HepG2 (cell line): ENCODE measurements around the gene PCYT2. TPM values are rescaled to one million over a fixed set of nuclear protein-coding genes. Genes with fewer than 3 reads are reported as not detected.

Experiments used
- FOXK1 ChIP-seq: sonication (generic); formaldehyde crosslinking; IDR thresholded peaks from 2 replicates; pipeline ENCODE4 v1.4.0; 2020; ENCODE audit warnings: low read depth, missing genetic modification reagents, borderline replicate concordance
- FOXO4 ChIP-seq: sonication (generic); formaldehyde crosslinking; conservative IDR thresholded peaks from 2 replicates; pipeline ENCODE4 v1.8.1; 2023; ENCODE audit warnings: missing genetic modification reagents
- GMEB1 ChIP-seq: sonication (generic); formaldehyde crosslinking; IDR thresholded peaks from 2 replicates; pipeline ENCODE4 v1.5.1; 2020; ENCODE audit warnings: missing genetic modification reagents, mild to moderate bottlenecking, borderline replicate concordance
- HIC2 ChIP-seq: sonication (generic); formaldehyde crosslinking; IDR thresholded peaks from 2 replicates; pipeline ENCODE4 v1.9.0; 2022; ENCODE audit warnings: low read depth, missing genetic modification reagents
- HOXA7 ChIP-seq: sonication (generic); formaldehyde crosslinking; IDR thresholded peaks from 2 replicates; pipeline ENCODE4 v1.8.1; 2022; ENCODE audit warnings: mild to moderate bottlenecking, missing genetic modification reagents, moderate library complexity
- MAF1 ChIP-seq: sonication (generic); formaldehyde crosslinking; IDR thresholded peaks from 2 replicates; pipeline ENCODE4 v1.5.0; 2020; ENCODE audit warnings: missing genetic modification reagents, borderline replicate concordance
- NBN ChIP-seq: fragments of 450-650 bp; conservative IDR thresholded peaks from 2 replicates; pipeline ENCODE4 v1.6.1; 2017
- ONECUT2 ChIP-seq: sonication (generic); formaldehyde crosslinking; IDR thresholded peaks from 2 replicates; pipeline ENCODE4 v1.4.0; 2020; ENCODE audit warnings: missing genetic modification reagents
- PHF8 ChIP-seq: sonication (generic); formaldehyde crosslinking; IDR thresholded peaks from 2 replicates; pipeline ENCODE4 v1.5.0; 2020; ENCODE audit warnings: missing genetic modification reagents
- POLR2A ChIP-seq, 2 experiments: IDR thresholded peaks; 2 replicates each; pipeline ENCODE4 v1.6.1; 2011; ENCODE audit warnings: low read depth in 2 of 2, low read length in 2 of 2, mild to moderate bottlenecking in 1 of 2, moderate library complexity in 1 of 2; ENCODE audit not compliant: insufficient read depth in 1 of 2
- TFDP1 ChIP-seq: IDR thresholded peaks from 2 replicates; pipeline ENCODE4 v1.6.1; 2016; ENCODE audit warnings: missing compliant biosample characterization, missing genetic modification reagents, borderline replicate concordance
- TIGD3 ChIP-seq: sonication (generic); formaldehyde crosslinking; IDR thresholded peaks from 2 replicates; pipeline ENCODE4 v1.5.1; 2020; ENCODE audit warnings: mild to moderate bottlenecking, missing genetic modification reagents, borderline replicate concordance
- ZMAT5 ChIP-seq: sonication (generic); formaldehyde crosslinking; IDR thresholded peaks from 2 replicates; pipeline ENCODE4 v1.5.0; 2020; ENCODE audit warnings: mild to moderate bottlenecking, low read depth, missing genetic modification reagents, borderline replicate concordance
- ZNF136 ChIP-seq: sonication (generic); formaldehyde crosslinking; IDR thresholded peaks from 2 replicates; pipeline ENCODE4 v1.8.1; 2022; ENCODE audit warnings: low read depth, mild to moderate bottlenecking, moderate library complexity, missing genetic modification reagents
- ZNF598 ChIP-seq: sonication (generic); formaldehyde crosslinking; IDR thresholded peaks from 2 replicates; pipeline ENCODE4 v1.5.1; 2020; ENCODE audit warnings: mild to moderate bottlenecking, missing genetic modification reagents, borderline replicate concordance
- ZNF678 ChIP-seq: sonication (generic); formaldehyde crosslinking; IDR thresholded peaks from 2 replicates; pipeline ENCODE4 v1.4.0; 2020; ENCODE audit warnings: mild to moderate bottlenecking, missing genetic modification reagents
- ZNF713 ChIP-seq: sonication (generic); formaldehyde crosslinking; IDR thresholded peaks from 2 replicates; pipeline ENCODE4 v1.4.0; 2020; ENCODE audit warnings: mild to moderate bottlenecking, missing genetic modification reagents
- ZNF749 ChIP-seq: sonication (generic); formaldehyde crosslinking; IDR thresholded peaks from 2 replicates; pipeline ENCODE4 v1.8.0; 2022; ENCODE audit warnings: mild to moderate bottlenecking, missing genetic modification reagents, moderate library complexity, borderline replicate concordance
- ZNF766 ChIP-seq: sonication (generic); formaldehyde crosslinking; IDR thresholded peaks from 2 replicates; pipeline ENCODE4 v1.5.0; 2020; ENCODE audit warnings: missing genetic modification reagents, borderline replicate concordance
- polyA plus RNA-seq, 8 experiments: library from polyadenylated mRNA; depleted of rRNA in 3 of 8; stranded (reverse) in 7 of 8; unstranded in 1 of 8; fragments of >200 nt; fragmentation: Illumina TruSeq in 4 of 8; extraction: Trizol in 4 of 8; gene quantifications; 2 replicates each; pipeline versions ENCODE4 v1.2.1 to v1.2.3, GENCODE V29; 2011 to 2016; ENCODE audit warnings: low read depth in 4 of 8, missing spikeins in 1 of 8, mixed read lengths in 1 of 8; ENCODE audit not compliant: insufficient read depth in 1 of 8
- total RNA-seq, 5 experiments: library from RNA; depleted of rRNA; stranded (reverse); fragments of >200 nt; fragmentation: Illumina TruSeq; extraction: Trizol; gene quantifications; 2 replicates each; pipeline ENCODE4 v1.2.3, GENCODE V29; 2016; ENCODE audit warnings: low read depth in 1 of 5

PCYT2 gene
- total and polyA plus RNA-seq, 2 of the 13 experiments (the other 11 are each of a cell fraction or from before 2014, with no cell fraction given) = 147 to 297 TPM

GRCh38 chr17:81909966-81910839 is 996 bp downstream of the PCYT2 start (continued):
- TF ChIP-seq FOXK1 (peak; percentile 86; the same call in 1 of the 2 replicates), HIC2 (CRISPR knock-in tag) (peak; percentile 94), GMEB1 (CRISPR knock-in tag) (peak; percentile 72; the same call in 1 of the 2 replicates), HOXA7 (CRISPR knock-in tag) (no peak), ZNF713 (0 out of 2 replicates have a peak, but pooled peaks have one; percentile 34), TFDP1 (peak; percentile 38), MAF1 (0 out of 2 replicates have a peak, but pooled peaks have one; percentile 49), TIGD3 (no peak), POLR2A (IDR thresholded peaks at IDR 0.05; ENCODE audit: insufficient read depth in 1 of 2, low read depth in 2 of 2, low read length in 2 of 2) (peak in 1 of 2 experiments; percentile 93; a peak in 2 of 4 replicates), ZNF136 (no peak), NBN (no peak), ZNF598 (CRISPR knock-in tag) (no peak; the same call in 1 of the 2 replicates), ZNF749 (CRISPR knock-in tag) (peak; percentile 49; the same call in 1 of the 2 replicates), FOXO4 (CRISPR knock-in tag) (0 out of 2 replicates have a peak, but pooled peaks have one; percentile 93), ONECUT2 (CRISPR knock-in tag) (peak; percentile 34; the same call in 1 of the 2 replicates), ZMAT5 (CRISPR knock-in tag) (no peak), ZNF766 (0 out of 2 replicates have a peak, but pooled peaks have one; percentile 43), PHF8 (CRISPR knock-in tag) (peak; percentile 72), ZNF678 (no peak)
